HT1080 (cell line): ENCODE results near the gene FGF12. TPM values are rescaled to one million over a fixed set of nuclear protein-coding genes. Genes with fewer than 3 reads are reported as not detected.
"Not testable (repeated sequence)": the region's sequence is repeated elsewhere in the genome, so short reads cannot be mapped to it uniquely, and the experiment has no call there.

ENCODE experiments used
- DNase-seq: peaks from one replicate; pipeline ENCODE4 v3.0.0-alpha.2; 2015; ENCODE audit warnings: low read depth
- total RNA-seq: library from RNA; depleted of rRNA; stranded (reverse); fragments of >200 nt; shearing (Covaris generic); gene quantifications from 2 replicates; pipeline ENCODE4 v1.2.3, GENCODE V29; 2014

FGF12 gene
- total RNA-seq, 1 experiment from 2014 or later = 2.2 TPM

DNA sequence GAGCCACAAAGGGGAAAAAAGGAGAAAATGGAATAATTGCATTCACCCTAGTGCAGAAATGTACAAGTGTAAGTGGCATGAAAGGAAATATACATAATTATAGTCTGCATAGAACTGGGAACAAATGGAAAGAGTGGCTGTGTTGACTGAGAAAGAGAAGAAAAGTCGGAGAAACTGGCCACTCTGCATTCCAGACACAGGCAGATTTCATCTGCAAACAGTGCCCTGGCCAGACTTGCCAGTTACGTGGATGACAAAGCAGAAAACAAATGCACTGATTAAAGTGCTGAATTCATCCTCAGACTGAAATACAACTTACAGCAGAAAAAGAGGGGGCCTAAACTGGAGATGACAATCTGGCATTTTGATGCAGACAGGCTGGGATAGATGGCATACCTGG is 129.8 kb downstream of the FGF12 start:
- DNase-seq = no peak

DNA sequence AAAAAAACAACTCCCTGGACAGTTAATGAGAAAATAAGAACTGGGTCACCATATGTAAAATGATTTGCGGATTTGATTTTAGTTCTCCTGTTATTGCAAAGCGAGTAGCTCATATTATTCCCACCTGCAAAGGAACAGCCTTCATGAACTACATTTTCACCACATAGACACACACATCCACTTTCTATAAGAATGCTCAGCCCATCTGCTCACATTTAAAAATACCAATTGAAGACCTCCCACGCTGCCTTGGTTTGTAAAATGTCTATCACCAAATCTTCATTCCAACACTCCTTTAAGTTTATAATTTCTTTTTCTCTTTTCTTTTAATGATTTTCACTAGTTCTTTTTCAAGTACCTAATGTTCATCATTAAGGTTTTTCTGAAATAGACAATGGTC is 148.6 kb downstream of the FGF12 start:
- no peak for DNase-seq

DNA sequence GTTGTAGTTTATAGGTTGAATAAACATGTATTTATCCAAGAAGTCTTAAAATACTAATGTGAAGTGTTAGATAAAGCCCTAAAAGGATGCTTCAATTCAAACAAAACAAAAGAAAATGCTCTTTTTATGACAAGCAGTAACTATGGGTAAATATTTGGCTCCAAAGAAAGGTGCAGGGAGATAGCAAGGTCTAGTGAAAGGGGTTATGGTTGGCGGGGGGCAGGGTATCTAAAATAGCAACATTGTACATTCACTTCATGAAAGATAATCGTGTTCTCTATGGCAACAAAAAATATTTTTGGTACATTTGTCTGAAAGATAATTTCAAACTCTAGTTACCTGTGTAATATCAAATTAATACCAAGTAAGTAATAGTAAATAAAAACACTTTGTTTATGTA is 149.5 kb downstream of the FGF12 start:
- no peak for DNase-seq

DNA sequence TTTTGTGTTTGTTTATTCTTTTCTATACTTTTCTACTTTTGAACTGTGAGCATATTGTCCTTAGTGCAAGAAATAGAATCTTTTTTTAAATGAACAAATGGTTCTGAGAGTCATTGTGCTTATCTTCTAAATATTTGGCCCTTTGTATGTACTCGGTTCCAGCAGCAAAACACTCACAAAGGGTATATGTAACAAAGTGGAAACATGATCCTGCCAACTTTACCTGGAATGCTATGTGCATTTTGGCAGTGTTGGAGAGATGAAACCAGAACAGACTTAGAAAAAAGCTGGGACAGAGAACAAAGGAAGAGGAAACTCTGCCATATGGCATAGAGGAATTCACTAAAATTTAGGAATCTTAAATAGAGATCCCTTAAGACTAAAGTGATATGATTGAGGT is 150.1 kb downstream of the FGF12 start:
- no peak for DNase-seq

DNA sequence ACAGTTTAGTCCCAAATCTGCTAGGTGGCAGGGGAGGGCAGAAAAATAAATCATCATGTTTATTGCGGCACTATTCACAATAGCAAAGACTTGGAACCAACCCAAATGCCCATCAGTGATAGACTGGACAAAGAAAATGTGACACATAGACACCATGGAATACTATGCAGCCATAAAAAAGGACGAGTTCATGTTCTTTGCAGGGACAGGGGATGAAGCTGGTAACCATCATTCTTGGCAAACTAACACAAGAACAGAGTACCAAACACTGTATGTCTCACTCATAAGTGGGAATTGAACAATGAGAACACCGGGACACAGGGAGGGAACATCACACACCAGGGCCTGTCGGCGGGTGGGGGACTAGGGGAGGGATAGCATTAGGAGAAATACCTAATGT is 150.6 kb downstream of the FGF12 start:
- not testable (repeated sequence) for DNase-seq

DNA sequence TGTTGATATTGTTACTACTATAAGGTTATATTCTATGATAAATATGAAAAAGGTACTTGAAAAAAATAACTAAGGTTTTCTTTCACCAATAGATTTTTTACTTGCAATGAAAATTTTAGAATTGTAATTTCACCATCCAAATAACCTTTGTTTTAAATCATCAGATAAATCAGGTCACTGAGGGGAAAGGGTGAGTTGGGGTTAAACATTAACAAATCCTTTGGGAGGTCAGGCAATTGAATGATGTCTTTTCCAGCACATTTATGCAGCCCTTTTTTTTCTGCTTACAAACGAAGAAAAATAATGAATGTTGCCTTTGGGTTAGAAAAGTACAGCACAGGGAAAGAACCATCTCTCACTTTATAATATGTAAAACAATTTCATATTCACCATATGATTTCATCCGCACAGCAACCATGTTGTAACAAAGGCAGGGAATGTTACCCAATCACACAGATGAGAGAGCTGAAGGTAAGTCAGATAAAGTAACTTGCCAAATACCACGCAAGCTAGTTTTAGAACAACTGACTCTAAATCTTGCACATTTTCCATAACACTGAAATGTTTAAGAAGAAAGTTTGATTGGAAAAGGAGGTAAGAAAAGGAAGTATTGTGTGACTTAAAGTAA is 151.3 kb downstream of the FGF12 start:
- DNase-seq = no peak

DNA sequence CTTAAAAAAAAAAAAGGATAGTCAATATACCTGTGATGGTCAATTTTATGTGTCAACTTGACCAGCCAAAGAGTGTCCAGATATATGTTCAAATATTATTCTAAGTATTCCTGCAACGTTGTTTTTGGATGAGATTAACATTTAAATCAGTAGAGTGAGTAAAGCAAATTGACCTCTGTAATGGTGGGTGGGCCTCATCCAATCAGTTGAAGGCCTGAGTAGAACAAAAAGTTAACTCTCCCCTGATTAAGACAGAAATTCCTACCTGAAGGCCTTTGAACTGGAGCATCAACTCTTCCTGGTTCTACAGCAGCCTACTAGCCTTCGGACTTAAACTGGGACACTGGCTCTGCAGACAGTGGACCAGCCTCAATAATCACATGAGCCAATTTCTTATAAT is 154.1 kb downstream of the FGF12 start:
- DNase-seq = no peak

DNA sequence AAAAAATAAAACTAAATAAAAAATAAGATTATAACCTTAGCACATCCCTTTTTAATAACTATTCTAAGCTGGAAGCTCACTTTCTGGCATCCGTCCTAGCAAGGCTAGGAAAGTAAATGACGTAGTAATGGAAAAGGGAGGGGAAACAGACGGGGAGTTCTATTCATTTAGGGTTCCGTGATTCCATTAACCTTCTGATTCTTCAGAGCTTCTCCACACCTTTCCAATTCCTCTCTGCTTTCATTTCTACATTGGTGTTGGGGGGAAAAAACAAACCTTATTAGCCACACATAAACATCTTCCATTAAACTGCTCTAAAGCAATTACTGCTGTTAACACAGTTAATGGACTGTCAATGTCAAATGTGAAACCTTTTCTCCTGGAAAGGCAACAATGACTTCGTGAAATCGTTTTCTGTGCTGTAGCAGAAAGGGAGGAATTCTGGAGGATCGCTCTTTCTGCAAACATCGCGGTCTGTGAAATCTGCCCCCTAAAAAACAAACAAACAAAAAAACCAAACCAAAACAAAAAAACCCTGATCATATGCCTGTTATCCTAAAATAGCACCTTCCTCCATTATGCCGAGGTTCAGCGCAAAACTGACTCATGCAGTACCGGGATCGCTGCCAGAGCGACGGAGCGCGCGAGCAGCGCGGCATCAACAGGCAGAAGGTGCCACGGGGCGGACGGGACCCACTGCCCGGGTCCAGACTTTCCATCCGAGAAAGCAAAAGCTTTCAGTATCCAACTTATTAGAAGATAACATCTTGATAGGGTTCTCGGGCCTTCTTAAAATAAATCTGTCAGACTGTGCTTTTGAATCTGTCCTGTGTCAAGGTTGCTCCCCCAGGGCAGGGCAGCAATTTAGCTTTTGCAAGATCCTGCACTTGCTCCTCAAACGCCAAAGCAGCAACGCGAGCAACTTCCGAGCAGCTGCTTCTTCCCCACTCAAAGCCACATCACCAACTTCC is 156.2 kb downstream of the FGF12 start:
- peak; percentile 77 for DNase-seq

DNA sequence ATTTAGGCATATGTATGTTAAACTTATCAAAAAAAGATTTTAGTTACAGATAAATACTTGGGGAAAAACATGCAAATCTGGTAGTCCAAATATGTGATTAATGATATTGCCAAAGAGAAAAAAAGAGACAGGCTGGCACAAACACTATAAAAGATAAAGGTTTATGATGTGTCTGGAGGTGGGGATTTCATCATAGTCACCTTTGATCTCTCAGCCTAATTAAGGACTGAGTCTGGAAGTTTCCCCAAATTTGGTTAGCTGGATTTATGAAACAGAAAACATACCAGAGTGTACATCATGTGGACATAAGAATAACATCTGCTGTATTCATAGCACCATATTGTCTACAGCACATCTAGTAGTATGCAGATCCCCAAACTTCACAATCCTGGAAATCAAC is 157.0 kb downstream of the FGF12 start:
- no peak for DNase-seq

DNA sequence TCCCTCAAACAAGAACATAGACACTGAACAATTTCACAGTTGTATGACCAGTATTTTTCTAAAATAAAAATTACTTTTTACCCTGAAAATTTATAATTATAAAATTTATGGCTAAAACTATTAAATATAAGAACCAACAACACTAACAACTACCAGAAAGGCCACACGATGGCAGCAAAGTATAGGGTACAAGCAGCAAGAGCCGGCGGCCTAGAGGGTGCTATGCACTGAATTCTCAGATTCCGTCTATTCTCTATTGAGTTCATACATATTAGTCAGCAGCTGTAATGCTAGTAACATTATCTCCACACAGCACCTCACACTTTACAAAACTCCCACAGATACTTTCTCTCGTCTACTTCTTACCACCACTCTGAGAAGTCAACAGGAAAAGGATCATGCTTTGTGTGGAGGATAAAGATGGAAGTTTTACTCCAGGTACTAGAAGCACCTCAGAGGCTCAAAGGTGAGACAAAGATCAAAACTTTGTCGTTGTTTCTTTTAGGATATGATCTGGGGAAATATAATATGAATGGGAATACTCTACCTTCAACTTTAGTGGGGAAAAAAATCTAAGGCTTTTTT is 160.5 kb downstream of the FGF12 start:
- peak; percentile 73 for DNase-seq

DNA sequence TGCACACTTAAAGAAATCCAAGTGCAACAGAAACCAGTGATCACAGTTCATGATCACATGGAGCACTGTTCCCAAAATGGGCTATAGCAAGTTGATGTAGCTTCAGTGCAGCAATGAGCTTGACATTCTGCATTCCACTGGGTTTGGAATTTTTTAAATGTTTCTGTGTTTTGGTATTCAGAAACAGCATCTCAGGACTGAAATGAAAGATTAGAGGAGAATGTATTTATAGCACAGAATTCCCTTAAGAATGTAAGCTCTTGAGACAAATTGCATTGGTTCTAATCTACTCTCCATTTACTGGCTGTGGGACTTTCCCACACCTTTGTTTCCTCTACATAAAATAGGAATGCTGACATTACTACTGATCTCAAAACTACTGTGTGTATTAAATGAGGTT is 162.7 kb downstream of the FGF12 start:
- no peak for DNase-seq

DNA sequence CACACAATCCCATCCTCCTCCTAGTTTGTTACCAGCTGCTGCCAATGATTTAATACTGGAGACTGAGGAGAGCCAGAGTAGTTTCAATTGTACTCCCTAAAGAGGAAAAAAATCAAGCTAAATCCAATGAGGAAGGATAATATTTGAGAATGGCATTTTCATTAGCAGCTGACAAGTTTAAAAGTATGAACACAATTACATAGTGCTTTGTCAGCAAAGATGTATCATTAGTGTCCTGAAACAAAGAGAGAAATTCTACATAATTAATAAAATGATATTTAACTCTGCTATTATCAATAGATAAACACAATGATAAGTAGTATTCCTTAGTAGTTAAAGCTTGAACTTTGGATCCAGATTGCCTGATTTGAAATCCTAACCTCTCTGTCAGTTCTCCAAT is 163.9 kb downstream of the FGF12 start:
- no peak for DNase-seq

DNA sequence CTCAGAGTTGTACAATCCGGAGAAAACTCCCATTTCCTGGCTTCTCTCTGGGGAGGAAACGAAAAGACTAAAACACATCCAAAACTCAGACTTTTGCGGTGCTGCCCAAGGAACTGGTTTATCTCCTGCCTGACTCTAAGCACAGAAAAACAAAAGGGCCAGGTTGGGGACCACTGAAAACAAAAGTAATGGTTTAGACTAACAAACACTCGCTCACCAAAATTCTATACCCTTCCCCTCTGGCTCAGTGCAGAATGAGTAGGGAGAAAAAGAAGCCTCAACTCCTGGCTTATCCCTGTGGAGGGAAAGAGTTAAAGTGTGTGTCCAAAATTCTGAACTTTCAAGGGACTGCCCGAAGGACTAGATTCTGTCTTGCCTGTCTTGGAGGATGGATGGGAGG is 173.6 kb downstream of the FGF12 start:
- no peak for DNase-seq

DNA sequence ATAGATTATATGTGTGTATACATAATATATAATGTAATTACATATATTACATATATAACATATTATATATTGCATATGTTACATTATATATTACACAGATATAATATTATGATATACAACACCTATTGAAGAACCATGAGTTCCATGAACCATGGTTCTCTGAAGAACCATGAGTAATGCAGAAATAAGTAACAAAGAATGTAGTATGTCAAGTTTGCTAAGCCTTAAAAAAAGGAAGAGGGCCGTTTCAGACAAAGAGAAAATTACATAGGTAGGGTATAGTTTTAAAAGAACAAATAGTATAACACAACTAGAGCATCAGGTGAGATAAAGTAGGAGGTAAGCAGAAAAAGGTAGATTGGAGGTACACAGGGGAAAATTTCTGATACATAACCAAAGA is 177.0 kb downstream of the FGF12 start:
- DNase-seq = no peak

DNA sequence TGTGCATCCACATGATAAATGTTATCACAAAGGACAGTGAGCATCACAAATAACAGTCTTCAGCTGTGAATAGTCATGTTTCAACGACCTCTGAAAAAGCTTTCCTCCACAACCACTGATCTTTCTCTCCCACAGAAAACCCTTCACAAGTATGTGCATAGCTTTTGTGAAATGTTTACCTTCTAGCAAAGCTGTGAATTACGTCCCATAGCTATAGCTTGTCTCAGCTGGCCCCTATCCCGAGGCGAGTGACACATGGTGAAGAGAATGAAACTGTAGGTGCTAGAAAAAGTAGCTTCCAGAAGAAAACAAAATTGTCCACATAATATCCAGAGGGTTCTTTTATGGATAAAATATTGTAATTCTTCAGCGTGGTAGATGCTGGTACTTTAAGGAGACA is 182.0 kb downstream of the FGF12 start:
- DNase-seq = no peak

DNA sequence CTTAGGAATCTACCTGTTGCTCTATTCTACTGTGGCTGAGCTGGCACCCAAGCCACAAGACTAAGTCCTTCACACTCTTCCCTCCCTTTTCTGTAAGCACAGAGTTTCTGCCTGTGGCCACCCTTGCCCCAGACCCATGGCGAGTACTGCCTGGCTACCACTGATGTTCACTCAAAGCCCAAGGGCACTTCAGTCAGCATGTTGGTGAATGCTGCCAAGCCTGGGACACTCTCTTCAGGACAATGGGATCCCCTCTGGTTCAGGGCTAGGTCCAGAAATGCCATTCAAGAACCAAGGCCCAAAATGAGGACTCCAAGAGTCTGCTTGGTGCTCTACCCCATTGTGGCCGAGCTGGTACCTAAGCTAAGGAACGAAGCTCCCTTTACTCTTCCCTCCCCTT is 184.2 kb downstream of the FGF12 start:
- DNase-seq = no peak

DNA sequence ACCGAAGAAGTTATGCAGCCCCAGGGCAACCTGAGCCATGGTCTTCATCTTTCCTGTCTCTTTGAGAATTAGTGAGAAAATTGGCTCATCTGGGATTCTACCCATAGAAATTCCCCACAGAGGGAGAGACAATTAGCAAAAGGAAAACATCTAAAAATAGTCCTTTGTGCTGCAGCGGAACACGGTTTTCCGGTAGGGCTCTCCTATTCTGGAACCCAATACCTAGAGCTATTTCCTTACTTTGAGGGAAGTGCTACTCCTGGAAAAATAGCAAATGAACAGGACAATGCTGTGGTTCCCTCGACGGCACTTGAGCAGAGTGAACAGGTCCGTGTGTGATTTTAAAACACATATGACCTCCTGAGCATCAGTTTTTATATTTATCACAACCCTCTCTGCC is 210.5 kb downstream of the FGF12 start:
- DNase-seq = no peak

DNA sequence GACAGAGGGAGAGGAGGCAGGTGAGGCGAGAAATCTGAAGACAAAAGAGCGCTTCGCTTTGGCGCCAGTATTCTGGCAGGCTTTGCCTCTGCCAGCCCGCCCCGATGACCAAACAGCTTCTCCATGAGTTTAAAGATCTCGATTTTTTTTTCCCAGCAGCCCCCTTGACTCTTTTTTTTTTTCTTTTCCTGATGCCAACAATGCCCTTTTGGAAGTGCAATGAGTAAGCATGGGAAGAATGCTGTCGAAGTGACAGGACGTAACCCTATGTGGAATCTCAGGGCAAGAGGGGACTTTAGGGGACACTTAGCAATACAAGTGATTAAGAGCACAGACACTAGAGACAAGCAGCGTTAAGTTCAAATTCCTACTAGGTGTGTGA is 211.7 kb downstream of the FGF12 start:
- DNase-seq = peak; percentile 29

DNA sequence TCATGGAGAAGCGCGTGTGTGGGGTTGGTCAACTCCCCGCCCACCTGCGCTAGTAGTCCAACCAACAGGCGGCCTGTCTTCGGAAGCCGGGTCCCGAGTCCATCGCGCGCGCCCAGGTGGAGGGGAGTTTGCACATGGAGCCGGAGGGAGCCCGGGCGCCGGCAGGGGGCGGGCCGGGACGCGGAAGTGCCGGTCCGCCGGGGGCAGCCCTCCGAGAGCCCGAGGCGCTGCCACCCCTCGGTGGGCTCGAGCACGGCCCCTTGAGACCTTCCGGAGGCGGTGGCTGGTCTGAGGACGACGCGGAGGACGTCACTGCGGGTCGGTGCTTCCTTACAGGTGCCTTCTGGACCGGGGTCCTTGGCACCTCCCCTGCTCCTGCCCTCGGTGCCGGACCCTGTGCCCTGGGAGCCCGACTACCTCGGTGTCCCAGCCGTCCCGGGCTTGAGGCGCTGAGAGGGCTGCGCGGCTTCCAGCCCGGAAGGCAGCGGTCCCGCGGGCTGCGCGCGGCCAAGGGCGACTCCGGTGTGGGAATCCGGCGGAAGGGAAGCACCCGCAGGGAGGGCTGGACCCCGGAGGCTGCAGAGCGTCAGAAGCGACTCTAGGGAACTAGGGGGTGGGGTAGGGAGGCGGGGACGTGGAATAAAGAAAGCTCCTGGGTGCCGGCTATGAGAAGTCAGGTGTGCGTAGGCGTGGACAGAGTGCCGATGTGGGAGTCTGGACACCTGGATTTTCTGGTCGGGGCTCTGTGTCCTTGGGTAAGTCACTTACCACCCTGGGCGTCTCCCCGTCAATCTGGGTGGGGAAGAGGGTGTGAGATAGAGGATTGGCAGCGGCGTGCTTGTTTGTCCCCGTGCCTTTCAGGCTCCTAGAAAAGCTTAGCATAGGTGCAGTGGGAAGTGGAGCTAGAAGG is 212.3 kb downstream of the FGF12 start:
- DNase-seq = no peak

DNA sequence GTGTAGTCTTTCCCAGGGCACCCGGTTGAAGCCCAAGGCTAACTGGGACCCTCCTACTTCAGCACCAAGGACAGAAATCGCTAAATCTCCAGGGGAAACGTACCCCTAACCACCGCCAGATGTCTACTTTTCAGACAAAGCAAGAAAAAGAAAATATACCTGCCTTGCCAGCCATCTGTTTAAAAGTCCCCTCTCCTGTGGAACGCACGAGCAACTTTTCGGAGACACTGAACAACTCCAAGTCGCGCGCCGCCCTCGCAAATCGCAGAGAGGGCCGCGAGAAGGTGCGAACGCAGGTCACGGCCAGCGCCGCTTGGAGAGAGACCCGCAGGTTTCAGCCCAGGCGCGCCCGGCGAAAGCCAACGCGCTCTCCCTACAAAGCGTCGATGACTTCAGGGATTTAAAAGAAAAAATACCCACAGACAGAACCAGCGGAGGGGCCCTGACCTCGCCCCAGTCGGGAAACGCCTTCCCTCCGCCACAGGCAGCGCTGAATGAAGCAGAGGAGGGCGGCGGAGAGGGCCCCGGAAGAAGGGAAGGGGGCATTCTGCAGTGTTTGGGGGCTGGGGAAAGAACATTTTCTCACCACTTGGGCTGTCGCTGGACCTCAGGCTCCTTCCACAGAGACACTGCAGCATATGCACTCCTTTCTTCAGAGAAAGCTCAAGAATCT is 213.1 kb downstream of the FGF12 start:
- peak; percentile 30 for DNase-seq

DNA sequence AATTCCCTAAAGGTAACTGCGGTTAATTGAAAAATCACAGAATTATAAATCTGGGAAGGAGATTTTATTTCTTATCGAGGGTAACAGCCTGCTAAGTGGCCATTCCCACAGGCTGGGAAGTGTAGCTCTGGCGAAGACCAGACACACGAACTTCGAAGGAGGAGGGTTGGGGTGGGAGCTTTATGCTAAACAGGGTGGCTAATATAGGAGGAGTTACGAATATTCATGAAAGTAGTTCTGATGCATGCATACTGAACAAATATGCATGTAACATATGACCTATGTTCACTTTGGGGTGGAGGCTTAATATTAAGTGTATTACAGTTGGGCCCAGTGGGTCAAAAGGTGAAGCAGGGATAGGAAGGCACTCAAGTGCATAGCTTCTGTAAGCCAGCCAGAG is 221.6 kb downstream of the FGF12 start:
- no peak for DNase-seq
